Stimulated activated naive CD4-positive, alpha-beta T cell treated with Interleukin-2 at 50 U/mL for 16 hours (primary cell): ENCODE measurements around the gene ZNF804B.
"Not testable (repeated sequence)": the region's sequence is repeated elsewhere in the genome, so short reads cannot be mapped to it uniquely, and the experiment has no call there.

Source experiments
- DNase-seq: peaks from one replicate; lab custom pipeline; 2025; lab: John Stamatoyannopoulos, UW

ZNF804B gene

DNA sequence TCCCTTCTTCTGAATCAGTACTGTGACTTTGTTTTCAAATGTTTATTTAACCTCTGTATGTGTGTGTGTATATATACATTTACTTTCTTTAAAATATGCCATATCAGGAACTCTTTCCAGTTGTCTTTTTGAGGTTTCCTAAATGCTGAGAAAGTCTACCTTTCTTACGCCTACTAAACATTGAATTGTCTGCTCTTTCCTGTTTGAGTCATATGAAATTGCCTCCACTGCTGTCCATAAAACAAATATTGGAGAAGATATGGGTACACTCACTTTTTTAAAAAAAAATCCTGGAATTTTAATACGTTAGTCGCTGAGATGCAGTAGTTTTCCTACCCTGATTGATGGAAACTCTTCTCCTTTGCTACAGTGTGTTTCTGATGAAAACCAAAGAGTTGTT, 334.8 kb downstream of the ZNF804B start:
- DNase-seq = no peak

DNA sequence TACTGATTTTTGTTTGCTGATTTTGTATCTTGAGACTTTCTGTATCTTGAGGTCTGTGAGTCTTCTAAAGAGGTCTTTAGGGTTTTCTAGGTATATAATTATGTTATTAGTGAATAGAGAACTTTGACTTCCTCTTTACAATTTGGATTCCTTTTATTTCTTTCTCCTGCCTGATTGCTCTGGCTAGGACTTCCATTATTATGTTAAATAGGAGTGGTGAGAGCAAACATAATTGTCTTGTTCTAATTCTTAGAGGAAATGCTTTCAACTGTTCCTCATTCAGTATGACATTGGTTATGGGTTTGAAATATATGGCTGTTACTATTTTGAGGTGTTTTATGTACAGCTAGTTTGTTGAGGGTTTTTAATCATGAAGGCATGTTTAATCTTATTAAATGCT, 344.1 kb downstream of the ZNF804B start:
- no peak for DNase-seq

DNA sequence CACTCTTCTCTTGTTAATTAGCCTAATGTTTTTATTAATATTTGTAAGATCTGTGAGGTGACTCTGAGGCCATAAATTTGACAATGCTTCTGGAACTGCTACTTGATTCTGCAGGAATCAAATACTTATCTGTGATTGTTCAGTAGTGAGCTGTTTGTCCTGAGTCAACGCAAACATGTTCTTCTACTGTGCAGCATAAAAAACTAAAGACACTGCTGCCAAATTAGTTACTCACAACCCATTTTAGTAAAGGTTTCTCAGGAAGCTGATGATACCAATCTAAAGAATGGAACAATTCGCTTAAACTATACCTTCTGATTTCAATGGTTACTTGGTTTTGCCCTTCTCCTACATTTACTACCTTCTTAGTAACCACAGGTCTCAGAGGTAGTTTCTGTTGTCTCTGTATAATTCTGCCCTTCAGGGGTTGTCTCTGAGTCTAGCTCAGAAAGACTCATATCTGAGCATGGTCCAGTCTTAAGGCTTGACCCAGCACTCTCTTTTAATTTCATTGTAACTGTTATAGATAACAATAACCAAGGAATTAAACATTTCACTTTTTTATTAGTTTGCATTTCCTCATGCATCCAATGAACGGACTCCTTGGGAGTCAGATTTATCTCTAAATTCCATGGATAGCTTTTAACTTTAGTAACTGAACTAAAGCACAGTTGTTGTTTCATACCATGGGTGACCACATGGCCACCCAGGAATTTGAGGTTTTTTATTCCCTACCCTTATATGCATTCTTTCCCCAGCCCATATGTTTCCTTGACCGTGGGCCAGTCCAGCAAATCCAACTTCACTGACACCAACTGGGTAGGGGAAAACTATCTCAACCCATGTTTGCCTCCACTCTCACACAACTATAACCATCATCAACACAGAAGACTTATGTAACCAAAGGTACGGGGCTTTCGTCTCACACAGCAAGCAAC, 345.5 kb downstream of the ZNF804B start:
- DNase-seq = no peak

DNA sequence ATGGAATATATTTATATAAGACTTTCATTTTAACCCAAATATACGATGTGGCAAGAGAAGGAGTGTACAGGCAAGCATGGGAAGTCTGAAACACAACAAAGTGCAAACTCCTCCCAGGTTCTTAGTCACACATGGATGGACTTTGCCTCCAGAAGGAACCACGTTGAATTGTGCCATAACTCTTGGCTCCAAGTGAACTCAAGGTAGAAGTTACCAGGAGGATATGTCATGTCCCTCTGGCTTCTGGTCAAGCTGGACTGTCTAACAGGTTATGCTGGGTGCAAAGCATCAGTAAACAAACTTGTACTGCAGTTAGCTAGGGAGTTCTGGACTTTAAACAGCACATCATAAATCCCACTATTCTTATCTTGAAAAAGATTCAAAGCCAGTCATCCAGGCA, 364.4 kb downstream of the ZNF804B start:
- DNase-seq = no peak

DNA sequence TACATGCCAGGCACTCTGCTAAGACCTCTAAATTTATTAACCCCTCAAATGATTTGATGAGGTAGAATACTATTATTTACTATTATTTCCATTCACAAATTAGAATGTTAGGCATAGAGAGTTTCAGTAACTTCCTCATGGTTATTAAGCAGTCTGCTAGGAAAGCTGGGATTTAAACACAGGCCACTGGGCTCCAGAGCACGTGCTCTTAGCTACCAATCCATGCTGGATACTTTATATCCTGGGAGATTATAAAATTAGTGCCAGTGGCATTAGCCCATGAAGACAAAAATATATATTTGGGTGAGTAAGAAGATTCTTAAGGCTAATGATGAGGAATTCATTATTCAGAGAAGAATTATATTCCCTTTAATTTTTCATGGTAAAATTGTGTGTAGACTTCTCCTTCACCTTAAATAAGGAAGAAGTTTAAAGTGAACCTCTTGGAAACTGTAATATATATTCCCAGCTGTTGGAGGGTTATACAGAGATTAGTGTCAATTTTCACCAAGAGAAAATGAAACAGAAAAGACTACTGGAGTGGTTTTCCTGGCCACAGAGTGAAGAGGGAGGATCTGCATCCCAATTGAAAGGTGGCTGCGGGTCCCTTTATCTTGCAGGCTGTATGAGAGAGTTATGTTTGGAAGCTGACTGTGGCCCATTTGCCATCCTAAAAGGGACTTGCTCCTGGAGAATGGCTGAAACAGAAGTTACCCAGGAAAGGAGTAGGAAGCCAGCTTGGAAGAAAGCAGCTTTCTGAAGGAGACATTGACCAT, 370.3 kb downstream of the ZNF804B start:
- DNase-seq = no peak

DNA sequence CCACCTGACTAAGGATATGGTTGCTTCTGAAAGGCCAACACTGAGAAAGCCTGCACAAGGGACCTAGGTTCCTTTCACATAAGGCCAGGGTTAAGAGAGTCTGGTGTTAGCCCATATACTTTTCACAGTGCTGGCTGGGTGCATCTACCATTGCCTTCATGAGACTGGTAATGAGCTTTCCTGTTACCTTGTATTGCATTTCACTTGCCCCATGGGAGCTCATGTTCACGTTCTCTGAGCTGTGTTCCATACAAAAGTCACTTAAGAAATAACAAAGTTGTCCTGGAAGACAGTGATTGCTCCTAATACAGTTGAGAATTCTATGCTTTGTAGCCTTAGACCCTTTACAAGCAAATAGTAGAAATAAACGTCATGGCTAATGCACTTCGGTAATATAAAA, 373.9 kb downstream of the ZNF804B start:
- DNase-seq = no peak

DNA sequence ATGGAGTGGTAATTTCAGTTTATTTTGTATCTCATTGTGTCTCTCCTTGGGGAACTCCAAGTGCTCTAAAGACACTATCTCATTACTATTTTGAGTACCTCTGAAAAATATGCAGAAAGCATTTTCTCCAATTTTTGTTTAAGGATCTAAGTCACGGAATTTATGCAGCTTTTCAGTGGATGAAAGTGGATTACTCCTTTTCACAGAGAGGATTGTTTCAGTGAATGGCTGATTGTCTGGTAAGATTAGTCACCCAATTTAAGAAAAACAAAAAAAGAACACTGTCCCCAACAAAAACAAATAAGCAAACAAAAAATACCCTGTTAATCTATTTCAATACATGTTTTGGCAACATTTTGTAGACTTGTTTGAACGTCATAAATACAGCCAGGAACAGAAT, 374.3 kb downstream of the ZNF804B start:
- no peak for DNase-seq

DNA sequence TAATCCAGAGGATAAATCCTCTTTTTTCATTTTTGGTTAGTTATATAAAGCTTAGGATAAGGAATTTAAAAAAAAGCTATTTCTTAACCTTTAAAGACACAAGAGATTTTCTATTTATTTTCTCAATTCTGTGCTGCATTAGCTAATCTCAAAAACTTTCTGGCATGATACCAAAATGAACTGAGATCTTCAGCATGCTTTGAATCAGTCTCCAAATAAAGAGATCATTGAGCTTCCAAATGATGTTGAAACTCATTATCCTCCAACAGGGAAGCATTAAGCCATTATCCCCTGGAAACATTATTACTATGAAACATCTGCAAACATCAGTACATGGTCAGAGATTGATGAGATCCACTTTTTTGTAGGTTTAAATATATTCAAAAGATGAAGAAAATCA, 386.3 kb downstream of the ZNF804B start:
- DNase-seq = no peak

DNA sequence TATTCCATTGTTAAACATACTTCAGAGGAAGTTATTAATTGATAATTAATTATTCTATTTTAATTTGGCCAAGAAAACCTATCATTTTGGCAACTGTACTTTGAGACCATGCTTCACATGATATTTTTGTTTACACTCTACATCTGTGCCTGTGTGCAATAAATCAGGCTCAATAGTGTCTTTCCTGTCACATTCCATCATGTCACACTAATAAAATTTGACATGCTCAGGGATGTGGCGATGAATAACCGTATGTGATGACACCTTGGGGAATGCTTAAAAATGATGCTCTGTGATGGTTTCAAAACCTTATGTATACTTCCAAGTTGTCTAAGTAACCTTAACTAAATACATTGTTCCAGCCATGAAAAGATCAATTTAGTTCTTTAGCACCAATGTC, 400.6 kb downstream of the ZNF804B start:
- no peak for DNase-seq

DNA sequence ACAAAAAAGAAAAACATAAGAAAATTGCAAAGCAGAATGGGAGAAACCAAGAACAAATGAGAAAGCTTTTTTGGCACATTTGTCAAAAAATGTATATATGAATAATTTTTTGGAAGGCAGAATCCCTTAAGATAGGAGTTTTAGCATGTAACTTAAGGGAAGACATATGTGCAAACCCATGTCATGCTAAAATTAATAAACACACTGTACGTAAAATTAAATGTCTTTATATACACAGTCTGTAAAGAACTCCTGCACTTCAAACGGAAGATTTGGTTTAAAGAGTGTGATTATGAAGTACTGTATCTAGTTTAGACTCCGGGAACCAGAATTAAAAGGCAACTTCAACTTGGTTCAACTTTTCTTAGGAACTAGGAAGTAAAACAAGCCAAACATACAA, 405.9 kb downstream of the ZNF804B start:
- DNase-seq = no peak

DNA sequence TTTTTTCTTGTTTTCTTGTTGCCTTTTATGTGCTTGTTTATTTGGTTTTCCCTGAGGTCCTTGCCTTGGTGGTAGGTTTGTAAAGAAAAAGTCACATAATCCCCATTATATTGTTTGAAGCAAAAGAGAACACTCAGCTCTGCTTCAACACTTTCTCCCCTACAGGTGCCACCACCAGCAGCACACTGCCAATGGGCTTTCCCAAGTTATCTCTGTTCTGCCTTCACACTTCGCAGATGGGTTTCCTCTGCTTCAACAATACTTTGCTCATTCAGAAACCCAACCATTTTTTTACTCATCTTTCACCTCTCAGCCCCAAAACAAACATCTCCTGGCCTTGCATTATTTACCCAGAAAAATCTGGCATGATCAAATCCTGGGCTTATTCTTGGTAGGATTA, 411.1 kb downstream of the ZNF804B start:
- DNase-seq = no peak

DNA sequence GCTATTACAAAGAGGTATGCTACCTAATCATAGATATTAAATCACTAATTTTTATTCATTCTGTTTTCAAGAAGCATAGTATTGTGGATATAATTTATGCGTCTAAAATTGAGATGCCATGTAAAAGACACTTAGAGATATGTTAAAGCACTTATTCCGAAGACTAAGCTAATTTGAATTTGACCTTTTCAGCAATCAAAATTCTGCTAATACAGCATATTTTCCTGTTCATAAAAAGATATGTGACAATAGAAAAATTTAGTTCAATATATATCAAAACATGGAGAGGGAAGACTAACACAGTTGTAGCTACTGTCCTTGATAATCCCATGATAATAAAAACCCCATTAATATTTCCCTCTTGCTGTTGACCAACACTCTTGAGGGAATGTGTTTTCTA, 422.6 kb downstream of the ZNF804B start:
- DNase-seq = no peak

DNA sequence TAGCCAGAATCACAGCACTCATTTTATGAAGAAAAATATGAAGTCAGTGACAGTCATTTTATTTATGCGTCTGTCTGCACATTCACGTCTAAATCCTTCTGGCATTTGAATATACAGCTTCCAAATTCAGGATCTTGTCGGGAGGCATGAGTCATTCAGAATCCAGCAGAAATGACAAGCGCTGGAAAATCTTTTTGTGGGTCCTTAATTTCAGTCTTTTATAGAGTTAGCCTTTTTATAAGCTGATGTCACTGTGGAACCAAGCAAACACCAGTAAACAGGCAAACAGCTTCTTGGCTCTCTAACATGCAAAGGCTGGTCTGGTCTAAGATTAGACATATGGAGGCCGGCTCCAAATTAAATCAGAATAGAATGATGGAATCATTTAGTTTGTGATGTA, 424.2 kb downstream of the ZNF804B start:
- no peak for DNase-seq

DNA sequence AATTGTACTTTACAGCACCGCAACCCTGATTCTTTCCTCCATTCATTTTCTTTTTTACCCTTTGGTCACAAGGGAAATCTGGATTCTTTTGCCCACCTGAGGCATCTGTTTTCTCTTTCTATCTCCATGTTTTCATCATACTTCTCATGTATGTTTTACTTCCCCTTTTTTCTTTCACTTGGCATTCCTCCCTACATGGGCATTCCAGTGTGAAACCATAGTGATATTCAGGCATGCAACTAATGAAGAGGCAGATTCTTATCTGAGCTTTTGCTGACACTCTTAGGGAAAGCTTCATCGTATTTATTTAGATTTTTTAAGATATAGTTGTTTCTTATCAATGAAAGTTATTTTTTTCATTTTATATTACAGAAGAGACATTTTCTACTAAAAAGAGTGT, 441.3 kb downstream of the ZNF804B start:
- no peak for DNase-seq

DNA sequence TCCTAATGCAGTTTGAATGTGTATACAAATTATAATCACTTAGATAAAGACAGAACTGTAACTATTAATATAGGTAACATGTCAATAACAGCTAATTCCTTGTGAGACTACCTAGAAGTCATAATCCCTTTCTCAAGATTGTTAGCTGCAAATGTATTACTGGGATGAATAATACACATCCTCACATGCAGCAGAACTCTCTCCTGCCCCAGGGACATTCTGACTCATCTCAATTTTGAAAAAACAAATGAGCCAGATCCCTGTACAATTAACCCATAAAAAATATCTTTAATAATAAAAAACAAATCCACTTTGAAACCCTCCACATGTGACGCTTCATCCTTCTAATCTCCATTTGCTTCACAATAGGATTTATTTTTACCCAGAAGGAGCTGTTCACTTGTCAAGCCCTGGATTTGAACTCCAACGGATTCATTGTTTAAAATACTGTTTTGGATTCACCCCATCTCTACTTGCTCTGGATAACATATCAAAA, 464.4 kb downstream of the ZNF804B start:
- DNase-seq = no peak

DNA sequence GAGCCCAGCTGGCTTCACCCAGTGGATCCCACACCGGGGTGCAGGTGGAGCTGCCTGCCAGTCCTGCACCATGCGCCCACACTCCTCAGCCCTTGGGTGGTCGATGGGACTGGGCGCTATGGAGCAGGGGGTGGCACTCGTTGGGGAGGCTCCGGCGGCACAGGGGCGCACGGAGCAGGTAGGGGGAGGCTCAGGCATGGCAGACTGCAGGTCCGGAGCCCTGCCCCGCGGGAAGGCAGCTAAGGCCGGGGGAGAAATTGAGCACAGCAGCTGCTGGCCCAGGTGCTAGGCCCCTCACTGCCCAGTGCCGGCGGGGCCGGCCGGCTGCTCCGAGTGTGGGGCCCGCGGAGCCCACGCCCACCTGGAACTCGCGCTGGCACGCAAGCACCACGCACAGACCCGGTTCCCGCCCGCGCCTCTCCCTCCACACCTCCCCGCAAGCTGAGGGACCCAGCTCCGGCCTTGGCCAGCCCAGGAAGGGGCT, 469.2 kb downstream of the ZNF804B start:
- DNase-seq = not testable (repeated sequence)

DNA sequence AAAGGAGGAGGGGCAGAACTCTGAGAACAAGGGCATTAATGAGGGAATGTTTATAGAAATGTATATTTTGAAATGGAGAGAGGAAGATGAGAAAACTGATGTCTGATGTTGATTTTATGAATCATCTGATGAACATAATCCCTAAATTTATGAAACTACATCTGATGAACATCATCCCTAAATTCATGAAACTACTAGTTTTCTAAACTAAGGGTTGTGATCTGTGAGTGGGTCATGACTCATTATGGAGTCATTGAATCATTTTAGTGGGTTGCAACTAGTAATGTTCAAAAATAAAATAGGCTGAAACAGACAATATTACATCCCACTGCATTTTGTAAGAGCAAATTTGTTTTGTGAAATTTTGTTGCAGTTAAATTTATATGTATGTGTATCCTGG, 478.7 kb downstream of the ZNF804B start:
- DNase-seq = no peak

DNA sequence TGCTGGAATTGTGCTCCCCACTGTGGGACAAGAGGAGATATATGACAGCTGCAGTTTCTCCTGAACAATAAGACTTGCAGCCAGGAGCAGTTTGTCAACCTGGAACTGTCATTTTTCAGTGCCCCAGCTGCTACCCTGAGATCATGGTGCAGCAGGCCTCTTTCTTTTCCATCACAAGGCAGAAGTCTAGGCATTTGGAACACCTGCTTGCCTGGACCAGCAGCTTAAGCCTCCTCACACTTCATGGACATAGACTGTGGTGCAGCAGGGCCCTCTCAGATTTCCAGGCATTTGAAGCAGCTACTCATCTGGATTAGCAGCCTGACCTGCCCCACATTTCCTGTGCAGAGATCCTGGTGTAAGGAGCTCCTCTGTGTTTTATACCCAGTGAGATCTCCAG, 486.7 kb downstream of the ZNF804B start:
- no peak for DNase-seq

DNA sequence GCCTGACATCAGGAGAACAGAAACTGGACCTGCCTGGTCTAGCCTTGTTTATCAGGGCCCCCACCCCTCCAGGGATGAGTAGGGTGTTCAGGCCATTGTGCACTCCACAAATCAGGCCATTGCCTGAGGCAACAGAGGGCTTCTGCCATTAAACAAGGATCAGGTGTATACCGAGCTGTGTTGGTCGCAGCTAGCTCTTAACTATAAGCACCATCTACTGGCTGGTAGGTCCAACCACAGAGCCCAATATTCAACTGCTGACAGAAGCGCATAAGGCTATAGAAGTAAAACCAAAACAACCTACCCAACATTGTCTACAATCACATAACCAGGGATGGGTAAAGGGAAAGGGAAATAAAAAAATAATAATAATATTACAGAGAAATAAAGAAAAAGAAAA, 487.7 kb downstream of the ZNF804B start:
- DNase-seq = no peak

DNA sequence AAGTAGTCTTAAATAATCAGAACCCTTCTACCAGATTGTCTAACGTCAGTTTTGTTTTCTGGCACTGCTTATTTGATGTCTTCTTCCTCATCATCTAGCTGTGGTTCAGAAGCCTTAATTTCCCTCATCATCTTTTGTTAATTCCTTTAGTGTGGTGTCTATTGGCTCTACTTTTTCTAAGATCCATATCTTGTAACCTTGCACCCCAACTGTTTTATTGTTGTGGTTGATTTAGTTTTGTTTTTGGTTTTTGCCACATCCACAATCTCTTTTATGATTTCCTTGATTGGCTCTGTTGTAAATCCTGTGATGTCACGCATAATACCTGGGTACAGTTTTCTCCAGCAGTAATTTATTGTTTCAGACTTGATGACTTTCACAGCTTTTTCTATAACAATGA, 499.6 kb downstream of the ZNF804B start:
- no peak for DNase-seq

DNA sequence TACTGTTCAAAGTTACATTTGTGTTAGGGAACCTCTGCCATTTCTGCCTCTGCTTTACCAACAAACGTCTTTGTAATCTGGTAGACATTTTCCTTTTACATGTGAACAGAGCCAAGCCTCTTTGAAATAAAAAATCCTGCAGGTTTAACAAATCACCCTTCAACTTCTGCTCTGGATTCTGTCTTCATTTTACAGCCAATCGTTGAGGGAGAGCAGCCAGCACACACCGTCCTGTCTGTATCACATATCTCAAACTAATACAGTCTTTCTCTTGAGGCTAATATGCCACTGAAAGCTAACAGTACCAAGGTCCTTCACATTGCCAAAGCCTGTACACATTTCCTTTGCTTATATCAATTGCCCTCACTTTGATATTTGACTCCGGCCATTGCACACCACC, 504.6 kb downstream of the ZNF804B start:
- no peak for DNase-seq

DNA sequence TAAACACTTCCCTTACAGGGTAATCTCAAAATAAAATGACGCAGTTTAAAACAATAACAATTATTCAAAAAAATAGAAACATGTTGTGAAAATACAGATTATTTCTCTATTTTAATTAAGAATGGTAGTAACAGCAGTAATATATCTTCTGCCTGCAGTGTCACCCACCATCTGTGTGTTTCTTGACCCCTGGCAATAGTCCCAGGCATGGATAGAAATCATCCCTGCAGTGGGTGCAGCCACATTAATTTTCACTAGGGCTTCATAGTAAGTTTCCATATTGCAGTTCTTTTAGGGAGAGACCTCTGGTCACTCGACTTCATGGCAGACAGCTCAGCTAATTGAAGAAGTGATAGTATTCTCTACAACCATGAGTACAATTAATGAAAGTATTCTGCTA, 506.1 kb downstream of the ZNF804B start:
- no peak for DNase-seq

DNA sequence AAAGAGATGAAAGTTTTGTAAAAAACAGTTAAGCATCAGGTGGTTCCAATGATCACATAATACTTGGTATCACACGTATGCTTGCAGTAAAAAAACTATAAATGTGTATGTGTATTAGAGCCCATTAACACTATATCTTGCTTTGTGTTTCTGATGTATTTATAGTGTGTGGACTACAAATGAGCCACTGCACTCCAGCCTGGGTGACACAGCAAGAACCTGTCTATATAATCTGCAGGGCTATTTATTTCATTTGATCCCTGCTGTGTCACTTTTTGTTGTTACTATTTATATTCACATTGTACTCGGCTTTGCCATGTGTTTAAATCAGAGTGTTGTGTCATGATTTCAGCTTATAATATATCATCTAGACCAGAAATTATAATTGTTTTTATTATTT, 523.8 kb downstream of the ZNF804B start:
- no peak for DNase-seq
